ENCODE data around the gene DIPK1A.

Gene DIPK1A

DNA sequence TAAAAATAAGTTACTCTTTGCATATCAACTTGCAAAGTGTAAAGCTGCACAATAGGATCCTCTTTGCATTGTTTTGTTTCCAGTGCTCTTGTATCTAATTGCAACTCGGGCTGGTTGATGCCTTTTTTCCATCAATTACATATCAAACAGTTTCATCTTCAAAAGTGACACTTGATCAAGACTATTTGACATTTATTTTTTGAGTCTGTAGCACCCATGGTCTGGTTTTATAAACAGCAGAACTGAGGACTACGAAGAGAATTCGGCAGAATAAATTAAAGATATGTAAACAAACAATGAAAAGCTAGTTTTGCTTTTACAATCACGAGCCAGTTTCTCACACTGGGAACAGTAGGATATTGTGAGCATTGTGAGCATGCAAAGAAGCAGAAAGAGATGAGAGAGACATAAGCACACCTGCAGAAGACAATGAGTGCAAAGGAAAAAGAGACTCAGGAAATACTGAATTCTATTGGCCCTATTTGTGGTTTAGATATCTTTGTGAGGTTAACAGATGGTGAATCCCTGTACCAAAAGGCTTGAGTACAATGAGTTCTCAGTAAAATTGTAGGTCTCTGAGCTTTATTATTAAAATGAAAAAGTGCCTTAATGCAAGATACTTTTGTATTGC is 84.1 kb downstream of the DIPK1A start:
- ATAC-seq (replicated peaks) (no peak), DNase-seq (no peak)
- Mint-ChIP-seq H3K27ac (no peak overlapping the region), H3K36me3 (peaks cover 27 to 38% of the 10 kb centered on the region in 2 donors), H3K4me3 (no peak overlapping the region), H3K9me3 (no peaks in the 10 kb centered on the region), H3K4me1 (peaks cover 4 to 16% of the 10 kb centered on the region in 2 donors), H3K27me3 (no peaks in the 10 kb centered on the region)

DNA sequence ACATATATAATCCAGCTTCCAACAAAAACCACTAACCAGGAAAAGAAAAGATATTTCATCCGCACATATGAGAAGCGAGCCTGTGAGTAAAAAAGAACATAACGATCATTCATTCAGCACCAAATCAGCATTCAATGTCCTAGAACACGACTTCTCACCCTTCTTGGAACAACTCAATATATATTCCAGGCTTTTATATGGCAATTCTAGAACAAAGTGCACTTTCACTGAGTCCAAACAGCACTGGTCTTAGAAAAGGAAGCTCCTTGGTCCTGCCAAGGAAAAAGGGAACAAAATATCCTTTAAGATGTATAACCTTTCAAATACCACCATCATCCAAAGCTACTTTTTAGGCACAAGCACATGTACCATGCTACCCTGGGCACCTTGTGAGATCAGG is 84.9 kb downstream of the DIPK1A start:
- ATAC-seq (replicated peaks) (no peak), DNase-seq (no peak)
- Mint-ChIP-seq H3K36me3 (peaks cover 27 to 40% of the 10 kb centered on the region in 2 donors), H3K9me3 (no peaks in the 10 kb centered on the region), H3K27ac (no peak overlapping the region), H3K4me3 (no peak overlapping the region), H3K4me1 (peaks cover 4 to 15% of the 10 kb centered on the region in 2 donors), H3K27me3 (no peaks in the 10 kb centered on the region)

DNA sequence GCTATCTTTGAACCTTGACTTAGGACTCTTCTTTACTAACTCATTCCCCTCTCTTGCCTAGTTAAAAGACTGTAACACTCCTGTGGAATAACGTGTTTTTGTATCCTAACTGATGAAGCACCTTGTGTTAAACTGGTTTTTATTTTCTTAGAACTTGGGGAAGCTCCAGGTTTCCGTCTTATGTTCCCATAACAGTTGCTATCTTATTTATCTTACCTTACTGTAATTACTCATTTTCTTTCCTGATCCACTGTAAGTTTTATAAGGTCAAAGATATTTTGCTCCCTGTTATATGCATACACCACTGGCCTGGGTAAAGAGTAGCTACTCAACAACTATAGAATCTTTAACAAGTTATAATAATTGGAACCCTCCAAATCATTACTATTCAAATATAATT is 86.3 kb downstream of the DIPK1A start:
- Mint-ChIP-seq H3K27ac (no peak overlapping the region), H3K4me3 (no peak overlapping the region), H3K36me3 (peaks cover 21 to 40% of the 10 kb centered on the region in 2 donors), H3K4me1 (peaks cover 4 to 15% of the 10 kb centered on the region in 2 donors), H3K9me3 (no peaks in the 10 kb centered on the region), H3K27me3 (no peaks in the 10 kb centered on the region)
- DNase-seq (no peak), ATAC-seq (replicated peaks) (no peak)

DNA sequence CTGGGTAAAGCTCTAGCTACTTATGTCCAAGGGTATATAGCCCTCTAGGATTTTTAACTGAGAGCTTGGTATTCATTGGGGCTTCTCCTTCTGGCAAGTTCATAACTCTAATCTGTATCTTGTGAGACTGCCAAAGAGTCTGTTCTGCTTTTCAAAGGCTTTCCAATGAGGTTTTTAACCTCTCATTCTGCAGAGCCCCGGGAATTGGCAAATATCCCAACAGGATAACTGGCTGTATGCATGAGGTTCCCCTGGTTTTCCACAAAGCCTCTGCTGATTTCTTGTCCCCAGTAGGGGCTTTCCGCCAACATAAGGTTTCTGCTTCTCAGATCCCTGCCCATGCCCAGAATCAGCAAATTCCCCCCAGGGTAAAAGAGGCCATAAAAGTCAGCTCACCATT is 88.5 kb downstream of the DIPK1A start:
- Mint-ChIP-seq H3K27ac (no peak overlapping the region), H3K4me1 (peaks cover under 1 to 9% of the 10 kb centered on the region in 2 donors), H3K27me3 (no peaks in the 10 kb centered on the region), H3K9me3 (no peaks in the 10 kb centered on the region), H3K36me3 (peaks cover 22 to 38% of the 10 kb centered on the region in 2 donors), H3K4me3 (no peak overlapping the region)
- DNase-seq (no peak), ATAC-seq (replicated peaks) (no peak)

DNA sequence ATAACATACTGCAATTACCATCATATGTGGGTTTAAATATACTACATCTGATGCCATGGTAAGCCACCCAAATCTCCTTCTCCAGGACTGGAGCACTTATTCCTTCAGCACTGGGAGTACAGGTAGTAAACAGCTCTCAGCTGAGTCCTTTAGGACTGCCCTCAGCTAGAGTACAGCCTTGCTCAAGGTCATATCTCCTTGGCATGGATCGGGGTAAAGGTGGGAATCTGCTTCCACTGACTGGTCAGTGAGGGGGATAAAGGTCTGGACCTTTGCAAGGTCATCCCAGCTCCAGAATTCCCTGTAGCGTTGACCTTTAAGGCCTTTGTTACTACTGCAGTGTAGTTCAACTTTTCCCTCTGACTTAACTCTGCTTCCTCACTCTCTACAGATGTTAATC is 90.7 kb downstream of the DIPK1A start:
- Mint-ChIP-seq H3K4me1 (peaks cover 7 to 8% of the 10 kb centered on the region in 2 donors), H3K9me3 (no peaks in the 10 kb centered on the region), H3K27ac (peak overlapping the region; percentile 31), H3K36me3 (peaks cover 28 to 48% of the 10 kb centered on the region in 2 donors), H3K27me3 (no peaks in the 10 kb centered on the region), H3K4me3 (no peak overlapping the region)
- DNase-seq = no peak
- ATAC-seq (replicated peaks) = no peak

DNA sequence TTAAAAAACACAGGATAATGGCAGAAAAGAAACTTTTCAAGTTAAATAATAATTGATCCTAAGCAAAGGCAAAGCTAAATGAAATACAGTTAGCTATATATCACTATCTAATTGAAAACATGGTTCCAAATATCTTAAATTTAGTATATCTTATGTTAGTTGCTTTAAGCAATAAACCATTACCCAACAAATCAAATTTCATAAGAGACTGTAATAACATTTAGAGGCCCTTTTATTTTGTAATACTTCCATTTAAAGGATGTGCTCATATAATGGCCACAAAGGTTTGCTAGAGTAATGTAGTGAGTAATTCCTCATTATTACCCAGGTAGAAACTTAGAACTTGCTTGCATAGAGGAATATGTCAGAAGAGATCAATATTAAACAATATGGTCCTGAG is 97.1 kb downstream of the DIPK1A start:
- Mint-ChIP-seq H3K4me1 (peaks cover 10 to 23% of the 10 kb centered on the region in 2 donors), H3K4me3 (no peak overlapping the region), H3K9me3 (no peaks in the 10 kb centered on the region), H3K27ac (no peak overlapping the region), H3K36me3 (peaks cover 27 to 28% of the 10 kb centered on the region in 2 donors), H3K27me3 (no peaks in the 10 kb centered on the region)
- ATAC-seq (replicated peaks) (no peak), DNase-seq (no peak)

DNA sequence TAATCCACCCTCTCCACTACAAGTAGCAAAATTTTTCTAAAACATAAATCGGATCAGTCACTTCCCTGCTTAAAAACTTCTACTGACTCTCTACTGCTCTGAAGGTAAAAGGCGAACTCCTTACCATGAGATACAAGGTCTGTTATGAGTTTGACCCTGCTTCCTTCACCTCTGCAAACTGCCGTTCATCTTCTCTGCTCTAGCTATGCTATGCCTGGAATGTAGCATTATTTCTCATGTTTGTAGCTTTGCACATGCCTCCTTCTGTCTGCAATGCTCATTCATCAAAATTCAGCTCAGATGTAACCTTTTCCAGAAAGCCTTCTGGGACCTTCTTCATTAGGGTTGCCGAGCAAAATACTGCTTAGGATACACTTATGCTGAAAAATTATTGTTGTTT is 98.7 kb downstream of the DIPK1A start:
- H3K27me3 Mint-ChIP-seq = no peaks in the 10 kb centered on the region
- H3K4me3 Mint-ChIP-seq = no peak overlapping the region
- H3K9me3 Mint-ChIP-seq = no peaks in the 10 kb centered on the region
- peaks cover 9 to 28% of the 10 kb centered on the region in 2 donors for H3K4me1 Mint-ChIP-seq
- peak overlapping the region; percentile 38 for H3K27ac Mint-ChIP-seq
- H3K36me3 Mint-ChIP-seq = peaks cover 25 to 27% of the 10 kb centered on the region in 2 donors
- ATAC-seq (replicated peaks) (no peak), DNase-seq (no peak)

DNA sequence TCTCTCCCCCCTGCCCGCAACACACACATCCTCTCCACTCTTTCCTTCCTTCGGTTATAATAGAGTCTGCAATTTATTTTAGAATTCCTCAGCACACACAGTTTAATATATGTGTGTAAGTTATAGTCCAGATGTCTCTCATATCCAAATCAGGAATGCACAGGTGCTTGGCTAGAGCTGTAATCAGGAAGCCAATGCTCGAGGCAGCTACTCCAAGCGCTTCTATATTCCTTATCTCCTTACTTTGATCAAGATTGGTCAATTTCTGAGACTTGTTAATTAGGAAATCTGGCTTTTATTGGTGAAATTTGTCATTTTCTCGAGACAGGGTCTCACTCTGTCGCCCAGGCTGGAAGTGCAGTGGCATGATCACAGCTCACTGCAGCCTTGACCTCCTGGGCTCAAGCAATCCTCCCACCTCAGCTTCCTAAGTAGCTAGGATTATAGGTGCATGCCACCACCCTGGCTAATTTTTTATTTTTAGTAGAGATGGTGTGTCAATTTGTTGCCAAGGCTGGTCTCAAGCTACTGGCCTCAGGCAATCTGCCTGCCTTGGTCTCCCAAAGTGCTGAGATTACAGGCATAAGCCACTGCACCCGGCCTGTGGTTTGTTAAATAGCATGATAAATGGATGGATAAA is 101.7 kb downstream of the DIPK1A start:
- Mint-ChIP-seq H3K36me3 (peaks cover 31 to 34% of the 10 kb centered on the region in 2 donors), H3K4me1 (peaks cover 5 to 28% of the 10 kb centered on the region in 2 donors), H3K4me3 (peak overlapping the region; percentile 3 to 28), H3K27ac (peak overlapping the region; percentile 68), H3K9me3 (no peaks in the 10 kb centered on the region), H3K27me3 (no peaks in the 10 kb centered on the region)
- DNase-seq = no peak
- no peak for ATAC-seq (replicated peaks)

DNA sequence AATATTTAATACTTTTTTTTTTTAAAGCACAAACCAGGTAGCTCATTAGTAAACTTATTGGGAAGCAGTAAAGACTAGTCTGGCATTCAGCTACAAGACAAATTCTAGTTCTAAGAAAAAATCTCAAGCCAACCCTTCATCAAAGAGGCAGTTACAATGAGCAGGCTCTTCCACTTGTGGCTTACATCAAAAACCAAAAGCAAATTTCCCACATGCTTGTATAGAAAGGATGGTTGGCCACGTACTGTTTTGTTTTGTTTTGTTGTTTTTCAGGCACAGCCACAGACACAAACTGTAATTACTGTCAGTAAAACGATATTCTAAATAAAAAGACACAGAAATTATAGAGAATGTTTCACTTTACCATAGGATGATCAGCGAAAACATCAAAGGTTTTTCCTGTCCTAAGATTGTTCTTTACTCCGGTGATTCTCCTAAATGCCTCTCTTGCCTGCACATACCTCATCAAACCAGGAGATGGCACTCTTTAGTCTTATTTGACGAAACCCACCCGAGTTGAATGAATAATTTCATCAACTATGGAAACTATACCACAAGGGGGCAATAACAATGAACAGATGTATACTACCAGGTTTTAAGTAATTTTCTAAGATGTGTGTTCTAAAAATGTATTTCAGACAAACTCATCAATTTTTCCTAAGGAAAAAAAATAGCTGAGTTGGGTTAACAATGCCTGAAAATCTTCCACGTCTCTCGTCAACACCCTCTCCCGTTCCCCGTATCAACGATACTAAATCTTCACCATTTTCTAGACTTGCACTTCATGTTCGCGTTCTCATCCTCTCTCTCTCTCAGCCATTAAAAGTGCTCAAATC is 102.5 kb downstream of the DIPK1A start:
- Mint-ChIP-seq H3K27me3 (no peaks in the 10 kb centered on the region), H3K27ac (no peak overlapping the region), H3K36me3 (peaks cover 34 to 35% of the 10 kb centered on the region in 2 donors), H3K4me3 (peak overlapping the region; percentile 3 to 28), H3K9me3 (no peaks in the 10 kb centered on the region), H3K4me1 (peaks cover 8 to 36% of the 10 kb centered on the region in 2 donors)
- peak; percentile 46 for DNase-seq
- peak; percentile 80 to 86 for ATAC-seq (replicated peaks)

DNA sequence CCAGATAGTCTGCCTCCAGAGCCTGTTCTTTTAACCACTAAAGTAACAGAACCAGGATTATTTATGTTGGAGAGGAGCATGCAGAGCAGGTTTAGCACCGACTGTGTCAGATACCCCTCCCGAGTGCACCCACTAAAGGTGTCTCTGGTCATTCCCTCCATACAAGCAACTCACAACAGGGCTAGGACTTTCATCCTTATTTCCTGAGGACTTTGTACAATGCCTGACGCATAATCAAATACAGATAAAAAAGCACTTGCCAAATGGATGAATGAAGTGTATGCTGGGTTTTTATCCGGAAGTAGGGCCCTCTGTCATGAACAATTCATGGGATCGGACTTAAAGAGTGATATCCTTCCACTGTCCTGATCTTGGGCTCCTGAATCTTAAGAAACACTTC is 103.4 kb downstream of the DIPK1A start:
- Mint-ChIP-seq H3K9me3 (no peaks in the 10 kb centered on the region), H3K4me1 (peaks cover 10 to 45% of the 10 kb centered on the region in 2 donors), H3K4me3 (no peak overlapping the region), H3K36me3 (peaks cover 32 to 34% of the 10 kb centered on the region in 2 donors), H3K27me3 (no peaks in the 10 kb centered on the region), H3K27ac (no peak overlapping the region)
- DNase-seq (no peak), ATAC-seq (replicated peaks) (no peak)

DNA sequence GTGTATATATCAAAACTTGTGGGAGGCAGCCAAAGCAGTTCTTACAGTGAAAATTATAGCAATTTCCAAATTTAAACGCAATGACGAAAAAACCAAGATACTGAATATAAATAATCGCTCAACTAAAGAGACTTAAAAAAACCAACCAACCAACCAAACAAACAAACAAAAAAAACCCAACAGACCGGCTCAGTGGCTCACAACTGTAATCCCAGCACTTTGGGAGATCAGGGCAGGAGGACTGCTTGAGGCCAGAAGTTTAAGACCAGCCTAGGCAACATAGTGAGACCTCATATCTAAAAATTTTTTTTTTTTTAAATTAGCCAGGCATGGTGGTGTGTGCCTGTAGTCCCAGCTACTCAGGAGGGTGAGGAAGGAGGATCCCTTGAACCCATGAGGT is 106.0 kb downstream of the DIPK1A start:
- H3K9me3 Mint-ChIP-seq = no peaks in the 10 kb centered on the region
- peak overlapping the region; percentile 31 for H3K27ac Mint-ChIP-seq
- peaks cover 13 to 50% of the 10 kb centered on the region in 2 donors for H3K4me1 Mint-ChIP-seq
- no peak overlapping the region for H3K4me3 Mint-ChIP-seq
- no peak for DNase-seq
- no peak for ATAC-seq (replicated peaks)
- H3K27me3 Mint-ChIP-seq = no peaks in the 10 kb centered on the region
- peaks cover 34% of the 10 kb centered on the region in 2 donors for H3K36me3 Mint-ChIP-seq

DNA sequence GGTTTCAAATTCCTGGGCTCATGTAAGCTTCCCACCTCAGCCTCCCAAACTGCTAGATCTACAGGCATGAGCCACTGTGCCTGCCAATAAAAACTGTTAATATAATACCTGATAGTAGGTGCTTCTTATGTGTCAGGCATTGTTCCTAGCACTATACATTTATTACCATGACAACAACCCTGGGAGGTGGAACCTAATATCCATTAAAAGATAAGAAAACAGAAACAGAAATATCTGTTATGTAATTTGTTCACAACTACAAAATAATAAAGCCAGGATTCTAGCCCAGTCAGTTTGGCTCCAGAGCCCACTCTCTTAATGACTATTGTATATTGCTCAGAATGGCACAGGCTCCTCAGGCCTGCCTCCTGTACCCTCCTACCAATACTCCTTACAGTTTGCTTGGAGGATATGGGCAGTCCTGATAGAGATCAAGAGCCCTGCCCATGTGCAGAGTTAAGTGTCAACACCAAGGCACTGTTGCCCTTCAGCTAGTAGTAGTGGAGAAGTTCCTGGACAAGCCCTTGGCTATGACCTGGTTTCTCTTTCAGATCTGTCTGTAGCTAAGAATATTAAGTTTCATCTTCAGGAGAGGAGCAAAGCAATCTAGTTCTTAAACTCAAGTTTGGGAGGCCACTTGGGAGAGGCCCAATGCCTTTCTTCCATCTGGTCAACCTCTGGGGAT is 107.0 kb downstream of the DIPK1A start:
- H3K27ac Mint-ChIP-seq = no peak overlapping the region
- DNase-seq = no peak

DNA sequence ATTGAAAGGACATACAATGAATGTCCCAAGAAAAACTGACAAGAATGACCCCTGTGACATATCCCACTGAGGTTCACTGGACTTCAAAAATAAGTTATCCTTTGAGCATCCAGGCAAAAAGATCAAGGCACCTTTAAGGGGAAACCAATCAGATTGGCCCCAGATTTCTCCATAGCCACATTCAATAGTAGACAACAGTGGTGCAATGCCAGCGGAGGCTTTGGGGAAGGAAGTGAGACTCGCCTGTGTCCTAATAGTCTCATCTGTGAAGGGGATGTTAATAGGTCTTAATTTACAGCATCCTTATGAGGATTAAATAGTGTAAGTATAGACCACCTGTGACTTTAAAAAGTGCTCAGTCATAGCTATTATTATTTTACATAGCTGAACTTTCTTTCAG is 108.0 kb downstream of the DIPK1A start:
- no peak for DNase-seq
- peaks cover 39 to 41% of the 10 kb centered on the region in 2 donors for H3K36me3 Mint-ChIP-seq
- peak in 1 of 2 donors; percentile 48 for ATAC-seq (replicated peaks)
- H3K27me3 Mint-ChIP-seq = no peaks in the 10 kb centered on the region
- no peaks in the 10 kb centered on the region for H3K9me3 Mint-ChIP-seq
- H3K27ac Mint-ChIP-seq = peak overlapping the region; percentile 5
- peaks cover 10 to 36% of the 10 kb centered on the region in 2 donors for H3K4me1 Mint-ChIP-seq
- no peak overlapping the region for H3K4me3 Mint-ChIP-seq

More for the DNA sequence above, 107.0 kb downstream of the DIPK1A start:
- H3K27me3 Mint-ChIP-seq = no peaks in the 10 kb centered on the region
- no peak overlapping the region for H3K4me3 Mint-ChIP-seq
- H3K4me1 Mint-ChIP-seq = peaks cover 12 to 42% of the 10 kb centered on the region in 2 donors
- H3K36me3 Mint-ChIP-seq = peaks cover 36 to 37% of the 10 kb centered on the region in 2 donors
- H3K9me3 Mint-ChIP-seq = no peaks in the 10 kb centered on the region
- peak in 1 of 2 donors; percentile 34 for ATAC-seq (replicated peaks)

DNA sequence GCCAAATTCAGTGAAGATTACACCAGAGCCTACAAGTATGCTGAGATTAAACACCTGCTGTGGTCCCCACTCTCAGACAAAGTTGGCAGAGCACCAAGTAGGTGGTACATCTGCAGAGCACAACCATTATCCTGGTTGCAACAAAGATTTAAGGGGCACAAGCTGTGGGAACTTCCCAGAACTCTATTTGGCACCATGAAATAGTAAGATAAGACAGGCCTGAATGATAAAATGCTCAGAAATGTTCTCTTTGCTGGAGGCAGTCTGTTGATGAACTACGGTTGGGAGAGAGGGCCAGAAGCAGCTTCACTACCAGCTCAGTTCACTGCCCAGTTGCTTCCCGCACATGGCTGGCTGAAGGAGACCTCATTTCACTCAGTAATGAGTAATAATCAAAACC is 109.5 kb downstream of the DIPK1A start:
- Mint-ChIP-seq H3K4me3 (no peak overlapping the region), H3K27ac (no peak overlapping the region), H3K27me3 (no peaks in the 10 kb centered on the region), H3K9me3 (no peaks in the 10 kb centered on the region), H3K4me1 (peaks cover 10 to 36% of the 10 kb centered on the region in 2 donors), H3K36me3 (peaks cover 36 to 43% of the 10 kb centered on the region in 2 donors)
- DNase-seq = no peak
- no peak for ATAC-seq (replicated peaks)

Measured in stimulated activated naive B cell treated with anti-CD40 and anti-IgM and Interleukin-4, amounts not matched to agents 10 μg/mL and 1 μg/mL and 100 μg/mL, for 72 hours (primary cell).